PC-9 (cell line): ENCODE data around the gene CNPY2. TPM values are rescaled to one million over a fixed set of nuclear protein-coding genes. Genes with fewer than 3 reads are reported as not detected.

Experiments used
- BruUV-seq: library from RNA; stranded (reverse); fragments of 400-500 nt; replicated peaks from 2 replicates; lab custom pipeline; 2021; lab: Mats Ljungman, UMichigan
- CTCF ChIA-PET: fragments of 300-600 bp; sonication (Branson Sonifier 250); formaldehyde crosslinking; loops from one replicate; lab custom pipeline; 2022; ENCODE audit warnings: antibody characterized with exemption; lab: Charles Lee
- POLR2A ChIA-PET: fragments of 300-600 bp; sonication (Branson Sonifier 250); formaldehyde crosslinking; loops from one replicate; lab custom pipeline; 2022; ENCODE audit warnings: antibody characterized with exemption; ENCODE audit not compliant: unreplicated experiment; lab: Charles Lee
- DNase-seq, 2 experiments: peaks; one replicate each; pipeline versions ENCODE4 v3.0.0 to v3.0.0-alpha.2; 2015 to 2022; ENCODE audit warnings: mixed read lengths in 1 of 2
- H2AFZ ChIP-seq: fragments of 200-600 bp; sonication (generic); 2 replicates; pipeline ENCODE4 v1.8.1; 2017; ENCODE audit warnings: antibody characterized with exemption
- H3F3A ChIP-seq: fragments of 200-600 bp; sonication (generic); 2 replicates; pipeline ENCODE4 v1.8.1; 2017; ENCODE audit warnings: antibody characterized with exemption, mild to moderate bottlenecking, low read depth; ENCODE audit not compliant: insufficient read depth
- H3K27ac ChIP-seq: fragments of 200-600 bp; sonication (generic); 2 replicates; pipeline ENCODE4 v1.6.1; 2016; ENCODE audit warnings: mixed run types
- H3K27me3 ChIP-seq: fragments of 200-600 bp; sonication (generic); 2 replicates; pipeline ENCODE4 v1.6.1; 2016; ENCODE audit warnings: low read depth, mixed run types; ENCODE audit not compliant: insufficient read depth
- H3K36me3 ChIP-seq: fragments of 200-600 bp; sonication (generic); 2 replicates; pipeline ENCODE4 v1.6.1; 2016; ENCODE audit warnings: low read depth, mixed run types
- H3K4me1 ChIP-seq: fragments of 200-600 bp; sonication (generic); replicated peaks from 2 replicates; pipeline ENCODE4 v1.6.1; 2016; ENCODE audit warnings: mixed run types; ENCODE audit not compliant: insufficient read depth
- H3K4me2 ChIP-seq: fragments of 200-600 bp; sonication (generic); 2 replicates; pipeline ENCODE4 v1.6.1; 2017; ENCODE audit warnings: mixed run types
- H3K4me3 ChIP-seq: fragments of 200-600 bp; sonication (generic); 2 replicates; pipeline ENCODE4 v1.6.1; 2016; ENCODE audit warnings: mixed run types
- H3K79me2 ChIP-seq: fragments of 200-600 bp; sonication (generic); 2 replicates; pipeline ENCODE4 v1.6.1; 2017; ENCODE audit warnings: low read depth, mixed run types
- H3K9me2 ChIP-seq: fragments of 200-600 bp; sonication (generic); 2 replicates; pipeline ENCODE4 v1.8.1; 2017; ENCODE audit warnings: mild to moderate bottlenecking; ENCODE audit not compliant: insufficient read depth
- H3K9me3 ChIP-seq: fragments of 200-600 bp; sonication (generic); 2 replicates; pipeline ENCODE4 v1.8.1; 2016; ENCODE audit warnings: low read depth; ENCODE audit not compliant: insufficient read depth
- H4K20me1 ChIP-seq: fragments of 200-600 bp; sonication (generic); 2 replicates; pipeline ENCODE4 v1.8.1; 2017; ENCODE audit not compliant: insufficient read depth
- EZH2 ChIP-seq: fragments of 200-600 bp; sonication (generic); IDR thresholded peaks from 2 replicates; pipeline ENCODE4 v1.8.0; 2017; ENCODE audit warnings: antibody characterized with exemption, low read depth
- intact Hi-C: fragments of 100-400 bp; cut with micrococcal nuclease; formaldehyde crosslinking; loops from one replicate; pipeline ENCODE4 v1.10.0; 2022; ENCODE audit not compliant: unreplicated experiment
- total RNA-seq: library from RNA; stranded (reverse); gene quantifications from 2 replicates; pipeline ENCODE4 v1.2.3, GENCODE V29; 2021
- TF ChIP-seq, protein P1 (sequence below): fragments of 200-600 bp; sonication (generic); conservative IDR thresholded peaks from 2 replicates; pipeline ENCODE4 v1.6.1; 2017; ENCODE audit warnings: mixed run types, antibody characterized with exemption, mild to moderate bottlenecking, moderate library complexity

Gene CNPY2
- total RNA-seq, 1 experiment from 2014 or later: 82.1 TPM

DNA sequence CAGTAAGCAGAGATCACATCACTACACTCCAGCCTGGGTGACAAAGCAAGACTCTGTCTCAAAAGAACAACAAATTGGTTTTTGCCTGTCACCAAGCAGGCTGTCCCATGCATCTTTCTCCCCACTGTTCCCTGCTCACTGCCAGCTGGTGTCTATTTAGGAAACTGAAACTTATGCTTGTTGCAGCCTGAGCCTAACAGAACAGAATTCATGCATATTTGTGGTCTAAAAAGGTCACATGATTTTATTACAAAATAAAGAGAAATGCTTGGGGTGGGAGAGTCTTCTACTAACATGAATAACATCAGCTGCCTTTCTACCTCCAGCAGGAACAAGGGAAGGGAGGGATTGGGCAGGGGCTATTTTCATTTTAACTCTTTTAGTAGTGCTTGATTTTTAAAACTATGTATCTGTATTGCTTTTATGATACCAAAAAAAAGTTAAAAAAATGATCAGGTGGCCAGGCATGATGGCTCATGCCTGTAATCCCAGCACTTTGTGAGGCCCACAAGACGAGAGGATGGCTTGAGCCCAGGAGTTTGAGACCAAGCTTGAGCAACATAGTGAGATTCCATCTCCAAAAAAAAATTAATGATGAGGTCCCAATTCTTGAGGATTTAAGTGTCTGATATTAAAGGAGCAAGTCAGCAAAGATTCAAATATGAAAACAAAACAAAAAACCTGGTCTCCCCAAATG is 43.2 kb upstream of the CNPY2 start:
- peak; percentile 8 to 62 for DNase-seq
- ChIA-PET CTCF (interaction anchor here (0.5 to 0.8 kb wide), 3 partner anchors 20 to 68 kb away, joined by 3 read pairs; partner anchors contain the start of gene IL23A), POLR2A (interaction anchor here (0.5 to 0.9 kb wide), 6 partner anchors 17 to 1366 kb away, joined by 3 to 20 read pairs (median 6); no protein-coding TSS in a partner anchor)
- TF ChIP-seq, protein P1, sequence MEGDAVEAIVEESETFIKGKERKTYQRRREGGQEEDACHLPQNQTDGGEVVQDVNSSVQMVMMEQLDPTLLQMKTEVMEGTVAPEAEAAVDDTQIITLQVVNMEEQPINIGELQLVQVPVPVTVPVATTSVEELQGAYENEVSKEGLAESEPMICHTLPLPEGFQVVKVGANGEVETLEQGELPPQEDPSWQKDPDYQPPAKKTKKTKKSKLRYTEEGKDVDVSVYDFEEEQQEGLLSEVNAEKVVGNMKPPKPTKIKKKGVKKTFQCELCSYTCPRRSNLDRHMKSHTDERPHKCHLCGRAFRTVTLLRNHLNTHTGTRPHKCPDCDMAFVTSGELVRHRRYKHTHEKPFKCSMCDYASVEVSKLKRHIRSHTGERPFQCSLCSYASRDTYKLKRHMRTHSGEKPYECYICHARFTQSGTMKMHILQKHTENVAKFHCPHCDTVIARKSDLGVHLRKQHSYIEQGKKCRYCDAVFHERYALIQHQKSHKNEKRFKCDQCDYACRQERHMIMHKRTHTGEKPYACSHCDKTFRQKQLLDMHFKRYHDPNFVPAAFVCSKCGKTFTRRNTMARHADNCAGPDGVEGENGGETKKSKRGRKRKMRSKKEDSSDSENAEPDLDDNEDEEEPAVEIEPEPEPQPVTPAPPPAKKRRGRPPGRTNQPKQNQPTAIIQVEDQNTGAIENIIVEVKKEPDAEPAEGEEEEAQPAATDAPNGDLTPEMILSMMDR: no peak
- no peak for TF ChIP-seq EZH2
- peaks cover 17% of the 10 kb centered on the region for H3K4me1 ChIP-seq
- H3K27me3 ChIP-seq: no peaks in the 10 kb centered on the region
- H3K36me3 ChIP-seq: no peaks in the 10 kb centered on the region
- peak overlapping the region; percentile 61 for H3K27ac ChIP-seq
- peaks cover 16% of the 10 kb centered on the region for H3K79me2 ChIP-seq
- peaks cover 4% of the 10 kb centered on the region; the same call in 1 of the 2 replicates for H3F3A ChIP-seq
- H2AFZ ChIP-seq: peak overlapping the region; percentile 80
- H3K4me3 ChIP-seq: peak overlapping the region; percentile 79
- H3K9me3 ChIP-seq: no peaks in the 10 kb centered on the region
- intact Hi-C loops: no loop called here
- peak overlapping the region; percentile 90 for H3K4me2 ChIP-seq
- BruUV-seq: TSS peak; percentile 67
- no peaks in the 10 kb centered on the region for H4K20me1 ChIP-seq
- no peaks in the 10 kb centered on the region for H3K9me2 ChIP-seq

DNA sequence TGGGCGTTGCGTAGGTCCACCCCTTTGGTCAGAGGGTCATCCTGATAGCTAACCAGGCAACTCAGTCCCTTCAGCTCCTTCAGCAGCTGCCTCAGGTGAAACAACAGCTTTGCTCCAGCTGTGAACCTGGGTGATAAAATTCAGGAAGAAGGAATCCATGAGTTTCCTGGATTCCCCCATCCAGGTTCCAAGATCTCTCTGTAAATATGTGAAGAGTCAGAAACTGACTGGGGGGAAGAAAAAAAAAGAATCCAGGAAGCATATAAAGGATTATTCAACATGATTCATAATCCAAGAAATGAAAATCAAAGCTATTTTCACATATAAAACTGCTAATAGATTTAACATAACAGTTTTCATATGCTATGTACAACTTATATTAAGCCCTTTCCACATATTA is 35.5 kb upstream of the CNPY2 start:
- POLR2A ChIA-PET: interaction anchor here (0.5 to 1.4 kb wide), 2 partner anchors 9 to 15 kb away, joined by 8 to 22 read pairs; partner anchors contain the start of gene STAT2
- CTCF ChIA-PET: no interaction called here

DNA sequence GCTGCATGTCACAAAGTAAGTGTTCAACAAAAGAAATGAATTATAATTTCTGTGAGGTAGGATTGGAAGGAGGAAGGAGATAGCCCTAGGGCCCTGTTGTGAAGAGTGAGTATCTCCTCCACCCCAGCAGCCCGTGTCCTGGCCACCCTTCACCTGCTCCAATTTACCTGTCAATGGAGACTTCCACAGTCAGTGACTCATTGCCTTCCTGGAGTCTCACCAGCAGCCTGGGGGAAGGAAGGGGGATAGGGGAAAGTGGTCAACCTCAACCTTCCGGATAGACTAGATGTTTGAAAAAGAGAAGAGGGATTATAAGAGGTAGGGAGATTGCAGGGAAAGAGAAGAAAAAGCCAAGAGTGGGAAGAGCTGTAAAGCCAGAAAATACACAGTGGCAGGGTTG is 34.9 kb upstream of the CNPY2 start:
- no peaks in the 10 kb centered on the region for H4K20me1 ChIP-seq
- CTCF ChIA-PET: no interaction called here
- no peaks in the 10 kb centered on the region for H3K9me2 ChIP-seq
- H3K27me3 ChIP-seq: no peaks in the 10 kb centered on the region
- H3K36me3 ChIP-seq: peaks cover 11% of the 10 kb centered on the region; the same call in 1 of the 2 replicates
- H3K4me2 ChIP-seq: peak overlapping the region; percentile 50
- H2AFZ ChIP-seq: no peak overlapping the region
- POLR2A ChIA-PET: interaction anchor here (0.7 to 1.4 kb wide), 2 partner anchors 9 to 1226 kb away, joined by 3 to 22 read pairs; partner anchors contain the start of gene STAT2
- H3F3A ChIP-seq: peaks cover 28% of the 10 kb centered on the region
- TF ChIP-seq EZH2: no peak
- TF ChIP-seq, protein P1: no peak
- H3K27ac ChIP-seq: peak overlapping the region; percentile 66
- H3K4me1 ChIP-seq: peaks cover 21% of the 10 kb centered on the region
- BruUV-seq: no TSS peak
- no peaks in the 10 kb centered on the region for H3K9me3 ChIP-seq
- intact Hi-C loops: no loop called here
- peak; percentile 58 to 80 for DNase-seq
- H3K4me3 ChIP-seq: no peak overlapping the region
- no peaks in the 10 kb centered on the region for H3K79me2 ChIP-seq

More for the DNA sequence above, 35.5 kb upstream of the CNPY2 start:
- intact Hi-C loops: no loop called here
- no peaks in the 10 kb centered on the region for H3K79me2 ChIP-seq
- BruUV-seq: no TSS peak
- no peaks in the 10 kb centered on the region for H3K9me2 ChIP-seq
- H3F3A ChIP-seq: peaks cover 28% of the 10 kb centered on the region
- no peaks in the 10 kb centered on the region for H4K20me1 ChIP-seq
- DNase-seq: no peak
- no peak for TF ChIP-seq EZH2
- TF ChIP-seq, protein P1: no peak
- H3K9me3 ChIP-seq: no peaks in the 10 kb centered on the region
- peak overlapping the region; percentile 50 for H3K4me2 ChIP-seq
- peak overlapping the region; percentile 66 for H3K27ac ChIP-seq
- H3K4me1 ChIP-seq: peaks cover 21% of the 10 kb centered on the region
- H3K36me3 ChIP-seq: peaks cover 11% of the 10 kb centered on the region; the same call in 1 of the 2 replicates
- H3K27me3 ChIP-seq: no peaks in the 10 kb centered on the region
- H2AFZ ChIP-seq: no peak overlapping the region
- H3K4me3 ChIP-seq: no peak overlapping the region
